Suprapubic skin (tissue), 4 donors: ENCODE measurements around the gene UTS2B. TPM values are rescaled to one million over a fixed set of nuclear protein-coding genes. Genes with fewer than 3 reads are reported as not detected.

Source experiments
- DNase-seq, 2 donors: peaks; one replicate each; pipeline ENCODE4 v3.0.0-alpha.2; 2019; ENCODE audit warnings: low spot score in 2 of 2
- H3K27ac ChIP-seq: fragments of 200-600 bp; sonication (generic); one replicate; pipeline ENCODE4 v1.5.1; 2019
- H3K27me3 ChIP-seq: fragments of 200-600 bp; sonication (generic); one replicate; pipeline ENCODE4 v1.5.1; 2019
- H3K36me3 ChIP-seq: fragments of 200-600 bp; sonication (generic); one replicate; pipeline ENCODE4 v1.5.1; 2019
- H3K4me1 ChIP-seq: fragments of 200-600 bp; sonication (generic); one replicate; pipeline ENCODE4 v1.5.1; 2019
- H3K4me3 ChIP-seq: fragments of 200-600 bp; sonication (generic); one replicate; pipeline ENCODE4 v1.5.1; 2019; ENCODE audit warnings: mild to moderate bottlenecking
- H3K9me3 ChIP-seq: fragments of 200-600 bp; sonication (generic); one replicate; pipeline ENCODE4 v1.5.1; 2019
- EP300 ChIP-seq: sonication (generic); formaldehyde crosslinking; IDR thresholded peaks from one replicate; pipeline ENCODE4 v1.6.1; 2017; ENCODE audit warnings: antibody characterized with exemption
- POLR2A ChIP-seq, 2 donors: fragments of 450-650 bp; IDR thresholded peaks; one replicate each; pipeline ENCODE4 v1.6.1; 2017; ENCODE audit warnings: antibody characterized with exemption in 2 of 2, mild to moderate bottlenecking in 2 of 2, moderate library complexity in 2 of 2
- POLR2AphosphoS5 ChIP-seq, 3 donors: sonication (generic); formaldehyde crosslinking; IDR thresholded peaks; one replicate each; pipeline ENCODE4 v1.6.1; 2017; ENCODE audit warnings: antibody characterized with exemption in 3 of 3
- WGBS: methylation state at CpG from one replicate; pipeline ENCODE4 v1.1.5; 2018; 5-methylcytosine and 5-hydroxymethylcytosine counted together
- total RNA-seq, 4 donors: library from RNA; depleted of rRNA; stranded (reverse); fragments of >200 nt; gene quantifications; one replicate each; pipeline ENCODE4 v1.1.0, GENCODE V29; 2016
- TF ChIP-seq, protein P1 (sequence below), 2 donors: fragments of 200-600 bp in 1 of 2; fragments of 450-650 bp in 1 of 2; sonication (generic) in 1 of 2; IDR thresholded peaks; one replicate each; pipeline ENCODE4 v1.5.1; 2016 to 2019; ENCODE audit warnings: antibody characterized with exemption in 2 of 2, mild to moderate bottlenecking in 1 of 2, moderate library complexity in 1 of 2

Gene UTS2B
- total RNA-seq, 4 donors from 2014 or later: 1.0 TPM; not detected in 3

DNA sequence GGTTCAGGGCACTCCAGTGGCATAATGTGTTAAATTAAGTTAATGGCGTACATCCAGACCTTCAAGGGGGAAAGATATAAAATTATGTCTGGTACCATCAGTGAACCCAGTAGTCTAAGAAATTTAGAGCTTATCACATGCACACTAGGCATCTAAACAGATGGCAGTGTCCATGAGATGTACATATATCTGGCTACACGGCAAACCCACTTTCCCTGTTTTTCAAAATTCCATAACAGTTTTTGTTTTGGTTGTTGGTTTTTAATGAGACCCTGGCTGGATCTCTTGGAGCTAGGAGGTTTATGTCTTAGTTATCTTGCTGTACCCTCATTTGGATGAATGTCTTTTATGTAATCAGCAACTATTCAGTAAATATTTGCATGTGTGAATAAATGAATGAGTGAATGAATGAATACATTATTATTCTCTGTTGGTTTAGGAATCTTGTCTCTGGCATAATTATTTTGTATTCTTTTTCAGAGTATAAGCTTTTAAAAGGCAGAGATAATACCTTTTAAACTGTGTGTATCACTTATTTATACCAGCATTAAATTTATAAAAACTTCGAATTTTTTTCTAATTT lies 3.1 kb upstream of the UTS2B start:
- Histone ChIP-seq H3K4me3 (no peak overlapping the region), H3K27me3 (no peaks in the 10 kb centered on the region), H3K36me3 (no peaks in the 10 kb centered on the region), H3K27ac (no peak overlapping the region), H3K9me3 (no peaks in the 10 kb centered on the region), H3K4me1 (peaks cover 39% of the 10 kb centered on the region)
- WGBS: 95% methylated on average over 3 of the region's 3 CpGs
- DNase-seq: no peak
- TF ChIP-seq POLR2A (IDR thresholded peaks at IDR 0.05) (no peak), EP300 (no peak), POLR2AphosphoS5 (IDR thresholded peaks at IDR 0.05) (no peak)
- TF ChIP-seq, protein P1, sequence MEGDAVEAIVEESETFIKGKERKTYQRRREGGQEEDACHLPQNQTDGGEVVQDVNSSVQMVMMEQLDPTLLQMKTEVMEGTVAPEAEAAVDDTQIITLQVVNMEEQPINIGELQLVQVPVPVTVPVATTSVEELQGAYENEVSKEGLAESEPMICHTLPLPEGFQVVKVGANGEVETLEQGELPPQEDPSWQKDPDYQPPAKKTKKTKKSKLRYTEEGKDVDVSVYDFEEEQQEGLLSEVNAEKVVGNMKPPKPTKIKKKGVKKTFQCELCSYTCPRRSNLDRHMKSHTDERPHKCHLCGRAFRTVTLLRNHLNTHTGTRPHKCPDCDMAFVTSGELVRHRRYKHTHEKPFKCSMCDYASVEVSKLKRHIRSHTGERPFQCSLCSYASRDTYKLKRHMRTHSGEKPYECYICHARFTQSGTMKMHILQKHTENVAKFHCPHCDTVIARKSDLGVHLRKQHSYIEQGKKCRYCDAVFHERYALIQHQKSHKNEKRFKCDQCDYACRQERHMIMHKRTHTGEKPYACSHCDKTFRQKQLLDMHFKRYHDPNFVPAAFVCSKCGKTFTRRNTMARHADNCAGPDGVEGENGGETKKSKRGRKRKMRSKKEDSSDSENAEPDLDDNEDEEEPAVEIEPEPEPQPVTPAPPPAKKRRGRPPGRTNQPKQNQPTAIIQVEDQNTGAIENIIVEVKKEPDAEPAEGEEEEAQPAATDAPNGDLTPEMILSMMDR (IDR thresholded peaks at IDR 0.05): no peak

DNA sequence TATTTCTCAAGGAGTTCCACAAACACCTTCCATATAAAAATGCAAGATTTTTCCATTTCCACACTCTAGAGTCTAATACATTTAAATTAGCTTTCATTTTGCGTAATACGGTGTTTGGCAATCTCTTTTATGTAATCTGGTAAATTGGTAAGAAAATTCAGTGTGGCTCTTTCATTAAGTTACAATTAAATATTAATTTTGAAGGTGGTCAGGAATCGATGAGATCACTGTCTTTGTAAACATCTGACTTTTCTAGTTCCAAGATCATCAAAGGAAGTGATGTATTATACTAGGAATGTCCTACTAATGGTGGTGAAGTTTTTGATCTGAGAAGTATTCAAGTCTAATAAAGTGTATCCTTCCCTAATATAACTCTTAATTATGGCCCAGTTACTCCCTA lies 1.1 kb upstream of the UTS2B start:
- peak overlapping the region; percentile 81 for H3K4me3 ChIP-seq
- H3K36me3 ChIP-seq: no peaks in the 10 kb centered on the region
- H3K9me3 ChIP-seq: no peaks in the 10 kb centered on the region
- WGBS: 35% methylated on average over 3 of the region's 3 CpGs
- peaks cover 31% of the 10 kb centered on the region for H3K4me1 ChIP-seq
- no peaks in the 10 kb centered on the region for H3K27me3 ChIP-seq
- H3K27ac ChIP-seq: peak overlapping the region; percentile 93
- no peak for TF ChIP-seq POLR2AphosphoS5 (IDR thresholded peaks at IDR 0.05)
- TF ChIP-seq POLR2A (IDR thresholded peaks at IDR 0.05): no peak
- TF ChIP-seq, protein P1 (IDR thresholded peaks at IDR 0.05): no peak
- no peak for TF ChIP-seq EP300
- DNase-seq: no peak

DNA sequence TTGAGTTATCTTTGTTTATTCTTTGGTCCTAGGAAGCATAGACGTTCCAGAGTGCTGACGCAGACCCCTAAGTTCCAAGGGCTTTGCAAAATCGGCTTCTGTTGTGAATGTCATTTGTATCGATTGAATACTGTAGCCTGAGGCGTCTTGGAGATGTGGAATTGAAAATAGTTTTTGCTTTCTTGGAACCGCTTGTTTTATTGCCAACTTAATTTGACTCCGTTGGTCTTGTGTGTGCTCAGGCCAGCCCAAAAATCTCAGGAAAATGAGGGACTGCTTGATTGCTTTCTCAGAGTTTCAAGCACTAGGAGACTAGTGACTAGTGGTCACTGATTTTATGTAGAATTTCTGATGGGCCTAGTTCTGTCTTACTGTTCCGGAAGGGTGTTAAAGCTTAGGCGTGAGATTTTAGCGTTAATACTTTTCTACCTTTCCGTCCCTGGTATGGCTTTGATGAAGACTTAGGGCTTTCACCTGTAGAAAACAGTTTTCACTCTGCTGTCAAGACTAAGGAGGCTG lies 263 bp upstream of the UTS2B start:
- TF ChIP-seq POLR2AphosphoS5 (IDR thresholded peaks at IDR 0.05) (no peak), POLR2A (IDR thresholded peaks at IDR 0.05) (no peak), EP300 (no peak)
- TF ChIP-seq, protein P1 (IDR thresholded peaks at IDR 0.05): no peak
- Histone ChIP-seq H3K36me3 (no peaks in the 10 kb centered on the region), H3K27me3 (no peaks in the 10 kb centered on the region), H3K4me1 (peaks cover 31% of the 10 kb centered on the region), H3K9me3 (no peaks in the 10 kb centered on the region), H3K27ac (peak overlapping the region; percentile 93), H3K4me3 (peak overlapping the region; percentile 81)
- DNase-seq: no peak
- WGBS: 10% methylated on average over 11 of the region's 11 CpGs

DNA sequence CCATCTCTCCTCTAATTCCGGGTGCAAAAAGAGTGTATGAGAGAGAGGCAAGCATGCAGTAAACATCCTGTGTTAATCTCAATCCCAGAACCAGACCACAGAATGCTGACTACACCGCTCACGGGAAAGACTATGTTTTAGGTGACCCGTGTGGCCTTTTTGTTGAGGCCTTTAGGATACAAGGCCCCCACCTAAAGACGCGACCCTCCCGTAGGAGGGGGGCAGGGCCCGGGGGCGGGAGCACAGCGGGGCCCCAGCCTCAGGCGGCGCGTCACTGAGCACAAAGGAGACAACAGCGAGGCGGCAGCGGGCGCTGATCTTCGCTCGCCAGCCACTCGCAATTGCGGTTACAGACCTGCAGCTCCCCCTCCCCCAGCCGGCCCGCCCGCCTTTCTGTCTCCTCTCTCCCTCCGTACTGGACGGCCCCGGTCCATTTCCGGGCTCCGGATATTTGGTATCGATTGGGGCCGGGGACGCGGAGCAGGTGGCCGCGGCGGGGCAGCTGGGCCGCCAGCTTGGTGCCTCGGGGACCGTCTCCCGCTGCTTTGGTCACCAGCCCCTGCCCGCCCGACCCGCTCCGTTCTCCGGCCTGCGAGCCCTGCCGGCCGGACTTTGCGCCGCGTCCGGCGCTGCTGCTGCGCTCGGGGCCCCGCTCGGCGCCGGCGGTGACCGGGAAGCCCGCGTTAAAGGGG lies 1.2 kb downstream of the UTS2B start, which contains the start of gene CCDC50:
Gene CCDC50, plus strand, starts transcription at position 433 of the 692 bp plus-strand sequence. CDS start 281 bp downstream, outside the sequence.
- WGBS: 0% methylated on average over 13 of the region's 63 CpGs
- no peaks in the 10 kb centered on the region for H3K36me3 ChIP-seq
- no peak for TF ChIP-seq EP300
- TF ChIP-seq, protein P1 (IDR thresholded peaks at IDR 0.05): no peak
- peak in 1 of 2 donors; percentile 66 for TF ChIP-seq POLR2A (IDR thresholded peaks at IDR 0.05)
- TF ChIP-seq POLR2AphosphoS5 (IDR thresholded peaks at IDR 0.05): peak in 2 of 3 donors; percentile 24 to 64
- no peaks in the 10 kb centered on the region for H3K9me3 ChIP-seq
- H3K27me3 ChIP-seq: no peaks in the 10 kb centered on the region
- peaks cover 31% of the 10 kb centered on the region for H3K4me1 ChIP-seq
- DNase-seq: peak; percentile 91 to 93
- H3K27ac ChIP-seq: peak within 1 kb of the TSS; percentile 93
- H3K4me3 ChIP-seq: peak within 1 kb of the TSS; percentile 81

DNA sequence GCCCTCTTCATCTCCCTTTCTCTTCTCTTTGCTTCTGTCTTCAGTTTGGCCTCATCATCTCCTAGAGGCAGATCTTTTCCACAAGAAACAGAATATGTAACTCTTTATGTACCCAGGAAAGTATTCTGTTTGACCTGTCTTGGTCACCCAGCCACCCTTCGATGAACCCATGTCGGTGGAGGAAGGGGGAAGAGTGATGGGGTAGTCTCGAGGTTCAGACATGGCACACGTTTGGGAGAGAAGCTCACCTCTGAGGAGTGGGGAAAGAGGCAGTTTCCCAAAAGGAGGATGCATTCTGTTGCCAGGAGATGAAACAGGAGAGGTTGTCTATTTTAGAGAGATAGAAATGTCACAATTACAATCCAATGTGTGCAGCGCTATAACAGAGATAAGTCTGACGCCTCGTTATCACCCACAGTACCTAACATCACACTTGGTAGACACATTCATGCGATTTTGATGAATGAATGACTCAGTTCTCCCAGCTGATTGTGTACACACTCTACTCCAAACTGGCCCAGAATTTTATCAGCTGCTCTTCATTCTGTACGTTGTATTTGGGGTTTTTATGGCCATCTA lies 1.9 kb downstream of the UTS2B start:
- peak overlapping the region; percentile 81 for H3K4me3 ChIP-seq
- no peak for TF ChIP-seq POLR2A (IDR thresholded peaks at IDR 0.05)
- TF ChIP-seq EP300: no peak
- TF ChIP-seq, protein P1 (IDR thresholded peaks at IDR 0.05): no peak
- no peak for TF ChIP-seq POLR2AphosphoS5 (IDR thresholded peaks at IDR 0.05)
- H3K9me3 ChIP-seq: no peaks in the 10 kb centered on the region
- WGBS: 52% methylated on average over 9 of the region's 9 CpGs
- H3K4me1 ChIP-seq: peaks cover 27% of the 10 kb centered on the region
- no peaks in the 10 kb centered on the region for H3K27me3 ChIP-seq
- H3K36me3 ChIP-seq: no peaks in the 10 kb centered on the region
- no peak for DNase-seq
- peak overlapping the region; percentile 93 for H3K27ac ChIP-seq
